Tibial artery (tissue), 4 donors: Measurements from ENCODE around the gene ARMH4.

Source experiments
- DNase-seq, 2 donors: peaks; one replicate each; pipeline ENCODE4 v3.0.0-alpha.2; 2019
- H3K27ac ChIP-seq, 2 donors: fragments of 200-600 bp; sonication (generic) in 1 of 2; 1 replicate in 1 of 2; 2 replicates in 1 of 2; pipeline ENCODE4 v1.5.1; 2018 to 2019; ENCODE audit warnings: mild to moderate bottlenecking in 1 of 2
- H3K27me3 ChIP-seq, 2 donors: fragments of 200-600 bp; sonication (generic) in 1 of 2; one replicate each; pipeline versions ENCODE4 v1.5.1 to v1.6.0; 2016 to 2019
- H3K36me3 ChIP-seq, 3 donors: fragments of 200-600 bp; sonication (generic) in 2 of 3; one replicate each; pipeline ENCODE4 v1.5.1; 2016 to 2019; ENCODE audit warnings: mild to moderate bottlenecking in 2 of 3
- H3K4me1 ChIP-seq, 4 donors: fragments of 200-600 bp; sonication (generic) in 2 of 4; 1 replicate in 3 of 4; 2 replicates in 1 of 4; pipeline ENCODE4 v1.5.1; 2016 to 2019
- H3K4me3 ChIP-seq, 2 donors: fragments of 200-600 bp; sonication (generic) in 1 of 2; 1 replicate in 1 of 2; 2 replicates in 1 of 2; pipeline ENCODE4 v1.5.1; 2018 to 2019; ENCODE audit warnings: mild to moderate bottlenecking in 2 of 2
- H3K9me3 ChIP-seq, 3 donors: fragments of 200-600 bp; sonication (generic) in 1 of 3; one replicate each; pipeline ENCODE4 v1.5.1; 2016 to 2019
- intact Hi-C: fragments of 100-400 bp; cut with DNase I; formaldehyde crosslinking; loops from one replicate; pipeline ENCODE4 v1.15.0; 2023; ENCODE audit warnings: low total_unique reads
- TF ChIP-seq, protein P1 (sequence below), 2 experiments: fragments of 200-600 bp in 1 of 2; fragments of 450-650 bp in 1 of 2; IDR thresholded peaks; one replicate each; pipeline ENCODE4 v1.5.1; 2017 to 2019; ENCODE audit warnings: antibody characterized with exemption in 2 of 2, mild to moderate bottlenecking in 1 of 2, moderate library complexity in 1 of 2

Gene ARMH4

DNA sequence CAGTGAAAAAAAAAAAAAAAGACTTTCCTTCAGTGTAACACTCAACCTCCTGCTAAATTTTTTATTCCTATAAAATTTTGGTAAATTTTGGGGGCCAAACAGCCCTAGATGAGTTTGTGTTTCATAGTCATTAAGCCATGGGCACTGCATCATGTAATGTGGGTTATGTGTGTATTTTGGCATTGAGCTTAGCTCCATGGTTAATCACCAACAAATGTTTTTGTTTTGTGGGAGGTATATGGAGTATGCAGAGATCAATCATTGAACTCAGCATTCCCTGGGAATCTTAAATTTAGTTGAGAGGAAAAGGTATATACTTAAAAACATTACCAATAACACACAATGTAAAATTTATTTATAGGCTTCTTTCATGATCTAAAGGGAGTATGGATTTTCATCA, 8.5 kb upstream of the ARMH4 start:
- no peaks in the 10 kb centered on the region for H3K9me3 ChIP-seq
- H3K36me3 ChIP-seq = no peaks in the 10 kb centered on the region
- H3K4me1 ChIP-seq = no peaks in the 10 kb centered on the region
- no peak overlapping the region for H3K4me3 ChIP-seq
- H3K27me3 ChIP-seq = peaks cover 0 to 3% of the 10 kb centered on the region in 2 donors
- no peak for DNase-seq
- H3K27ac ChIP-seq = no peak overlapping the region
- TF ChIP-seq, protein P1, sequence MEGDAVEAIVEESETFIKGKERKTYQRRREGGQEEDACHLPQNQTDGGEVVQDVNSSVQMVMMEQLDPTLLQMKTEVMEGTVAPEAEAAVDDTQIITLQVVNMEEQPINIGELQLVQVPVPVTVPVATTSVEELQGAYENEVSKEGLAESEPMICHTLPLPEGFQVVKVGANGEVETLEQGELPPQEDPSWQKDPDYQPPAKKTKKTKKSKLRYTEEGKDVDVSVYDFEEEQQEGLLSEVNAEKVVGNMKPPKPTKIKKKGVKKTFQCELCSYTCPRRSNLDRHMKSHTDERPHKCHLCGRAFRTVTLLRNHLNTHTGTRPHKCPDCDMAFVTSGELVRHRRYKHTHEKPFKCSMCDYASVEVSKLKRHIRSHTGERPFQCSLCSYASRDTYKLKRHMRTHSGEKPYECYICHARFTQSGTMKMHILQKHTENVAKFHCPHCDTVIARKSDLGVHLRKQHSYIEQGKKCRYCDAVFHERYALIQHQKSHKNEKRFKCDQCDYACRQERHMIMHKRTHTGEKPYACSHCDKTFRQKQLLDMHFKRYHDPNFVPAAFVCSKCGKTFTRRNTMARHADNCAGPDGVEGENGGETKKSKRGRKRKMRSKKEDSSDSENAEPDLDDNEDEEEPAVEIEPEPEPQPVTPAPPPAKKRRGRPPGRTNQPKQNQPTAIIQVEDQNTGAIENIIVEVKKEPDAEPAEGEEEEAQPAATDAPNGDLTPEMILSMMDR (IDR thresholded peaks at IDR 0.05) = no peak
- intact Hi-C loops = no loop called here

DNA sequence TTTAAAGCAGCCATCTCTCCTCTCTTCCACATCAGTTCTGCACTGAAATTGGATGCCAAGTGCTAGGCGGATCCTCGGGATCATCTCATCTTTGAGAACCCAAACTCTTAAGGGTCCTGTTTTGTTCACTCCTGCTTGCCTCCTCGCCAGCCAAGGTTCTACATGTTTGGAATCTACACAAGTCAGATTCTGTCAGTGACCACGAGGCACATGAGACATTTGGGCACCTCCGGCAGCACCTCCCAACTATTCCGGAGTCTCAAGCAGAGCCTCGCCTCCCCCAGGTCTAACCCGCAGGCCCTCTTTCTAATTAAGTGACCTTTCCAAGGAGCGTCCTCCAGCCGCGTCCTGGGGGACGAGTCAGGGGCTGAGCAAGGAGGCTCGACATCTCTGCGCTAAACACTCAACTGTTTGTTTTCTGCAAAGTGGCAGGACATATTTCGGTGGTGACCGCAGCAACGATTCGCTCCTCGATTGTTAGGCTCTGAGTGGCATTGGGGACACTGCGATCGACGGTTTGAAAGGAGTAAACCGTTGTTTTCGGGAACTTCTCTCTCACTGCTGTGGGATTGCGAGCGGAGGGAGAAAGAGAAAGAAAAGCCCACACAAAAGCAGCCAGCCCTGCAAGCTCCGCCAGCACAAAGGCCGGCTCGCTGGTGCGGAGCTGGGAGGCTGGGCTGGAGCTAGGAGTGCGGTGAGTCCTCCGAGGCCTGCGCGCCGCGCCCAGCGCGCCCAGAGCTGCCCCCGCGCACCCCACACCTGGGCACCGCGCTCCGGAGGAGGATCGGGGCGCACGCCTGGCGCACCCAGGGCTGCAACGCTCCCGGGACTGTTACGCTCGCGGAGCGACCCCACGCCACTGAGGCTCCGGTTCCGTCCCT, 640 bp downstream of the ARMH4 start:
- intact Hi-C loops = no loop called here
- Histone ChIP-seq H3K36me3 (no peaks in the 10 kb centered on the region), H3K4me3 (peak overlapping the region; percentile 90 to 94), H3K4me1 (peaks cover 0 to 16% (median 10%) of the 10 kb centered on the region in 4 donors), H3K27me3 (no peaks in the 10 kb centered on the region), H3K9me3 (no peaks in the 10 kb centered on the region), H3K27ac (peak overlapping the region; percentile 73 to 75)
- TF ChIP-seq, protein P1 (IDR thresholded peaks at IDR 0.05) = no peak
- DNase-seq = peak in 1 of 2 donors; percentile 23

DNA sequence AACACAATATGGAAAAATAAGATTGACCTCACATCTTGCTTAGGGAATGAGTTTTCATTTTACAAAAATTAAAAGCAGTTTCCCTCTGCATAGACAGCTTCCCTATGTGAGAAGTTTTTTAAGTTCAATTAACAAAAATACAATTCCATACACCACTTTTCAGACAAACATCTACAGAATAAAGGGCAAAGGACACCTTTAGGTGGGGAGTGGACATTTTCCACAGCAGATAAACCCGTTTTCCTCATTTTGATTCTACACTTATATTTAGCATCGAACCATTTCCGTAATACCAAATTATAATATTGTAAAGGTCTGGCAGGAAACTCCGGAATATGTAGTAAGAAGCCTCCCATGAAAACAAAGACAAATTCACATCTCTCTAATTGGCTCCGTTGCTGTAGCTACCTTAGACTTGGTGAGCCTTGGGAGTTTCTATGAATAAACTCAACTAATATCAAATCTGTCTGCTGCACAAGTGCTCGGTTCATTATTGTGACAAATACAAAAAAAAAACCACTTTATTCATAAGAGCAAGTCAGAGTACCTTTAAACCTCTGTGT, 1.7 kb downstream of the ARMH4 start:
- Histone ChIP-seq H3K4me3 (peak overlapping the region in 1 of 2 donors; percentile 94), H3K36me3 (no peaks in the 10 kb centered on the region), H3K9me3 (no peaks in the 10 kb centered on the region), H3K27me3 (no peaks in the 10 kb centered on the region), H3K27ac (no peak overlapping the region), H3K4me1 (peaks cover 0 to 16% (median 10%) of the 10 kb centered on the region in 4 donors)
- intact Hi-C loops = no loop called here
- DNase-seq = no peak
- TF ChIP-seq, protein P1 (IDR thresholded peaks at IDR 0.05) = no peak

DNA sequence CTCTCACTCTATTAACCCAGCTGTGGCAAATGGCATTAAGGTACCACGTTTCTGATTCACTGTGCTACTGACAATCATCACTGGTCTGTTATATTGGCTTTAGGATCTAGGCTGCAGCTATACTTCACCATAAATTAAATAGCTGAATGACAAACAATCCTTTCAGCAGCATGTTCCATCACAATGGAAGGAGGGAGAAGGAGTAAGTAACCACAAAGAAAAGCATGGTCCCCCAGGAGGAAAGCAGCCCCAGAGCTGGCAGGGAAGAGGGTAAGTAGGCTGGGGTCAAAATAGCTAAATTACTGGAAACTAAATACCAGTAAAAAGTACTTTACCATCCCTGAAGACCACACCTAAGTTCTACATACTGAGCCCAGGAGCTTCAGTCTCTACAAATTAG, 2.8 kb downstream of the ARMH4 start:
- no peaks in the 10 kb centered on the region for H3K9me3 ChIP-seq
- no peak overlapping the region for H3K27ac ChIP-seq
- TF ChIP-seq, protein P1 (IDR thresholded peaks at IDR 0.05) = no peak
- H3K4me3 ChIP-seq = no peak overlapping the region
- no peaks in the 10 kb centered on the region for H3K27me3 ChIP-seq
- H3K36me3 ChIP-seq = no peaks in the 10 kb centered on the region
- intact Hi-C loops = no loop called here
- peaks cover 0 to 16% (median 10%) of the 10 kb centered on the region in 4 donors for H3K4me1 ChIP-seq
- no peak for DNase-seq

DNA sequence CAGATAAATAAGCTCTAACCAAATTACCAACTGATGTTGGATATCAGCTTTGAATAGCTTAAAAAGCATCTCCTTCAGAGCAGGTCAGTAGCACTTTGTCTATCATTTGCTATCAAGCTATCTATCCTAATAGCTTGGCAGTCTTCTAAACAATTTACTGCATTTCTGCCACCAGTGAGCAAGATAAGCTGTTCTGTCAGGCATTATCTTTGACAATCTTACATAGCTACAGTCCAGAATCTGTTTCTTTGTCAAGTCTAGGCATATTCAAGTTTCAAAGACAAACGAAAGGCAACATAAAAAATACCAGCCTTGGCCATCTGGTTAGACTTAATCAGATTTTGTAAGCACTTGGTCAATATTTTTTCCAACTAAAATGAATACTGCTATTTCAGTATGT, 5.6 kb downstream of the ARMH4 start:
- no peak overlapping the region for H3K4me3 ChIP-seq
- intact Hi-C loops = no loop called here

More for the DNA sequence above, 5.6 kb downstream of the ARMH4 start:
- no peaks in the 10 kb centered on the region for H3K9me3 ChIP-seq
- H3K4me1 ChIP-seq = peaks cover 0 to 8% (median 3%) of the 10 kb centered on the region in 4 donors
- TF ChIP-seq, protein P1 (IDR thresholded peaks at IDR 0.05) = no peak
- H3K27ac ChIP-seq = no peak overlapping the region
- no peak for DNase-seq
- no peaks in the 10 kb centered on the region for H3K36me3 ChIP-seq
- no peaks in the 10 kb centered on the region for H3K27me3 ChIP-seq
